Measurements from ENCODE around the gene IGLL5. TPM values are rescaled to one million over a fixed set of nuclear protein-coding genes. Genes with fewer than 3 reads are reported as not detected.

Gene IGLL5
- not detected in 2 replicates for total RNA-seq (2011; cell fraction: chromatin; rRNA removed; ENCODE audit: low replicate concordance)
- total RNA-seq (2011; cell fraction: nucleolus; rRNA removed) = not detected in 2 replicates
- total RNA-seq (2011; cell fraction: nucleoplasm; rRNA removed) = not detected in 2 replicates
- total RNA-seq (2014; rRNA removed) = not detected in 2 replicates
- not detected in 2 replicates for total RNA-seq (2014; rRNA removed; fragmentation: Illumina TruSeq; extraction: Trizol)
- not detected in 2 replicates for total RNA-seq (2015; rRNA removed; fragmentation: Illumina TruSeq; extraction: Trizol)
- not detected in 2 replicates for total RNA-seq (2021)
- polyA plus RNA-seq (2011; rRNA removed) = not detected in 2 replicates
- not detected in 2 replicates for polyA plus RNA-seq (2011; cell fraction: cytosol; rRNA removed)
- not detected in 2 replicates for polyA plus RNA-seq (2011; cell fraction: nucleus; rRNA removed)
- not detected in 2 replicates for polyA plus RNA-seq (2012)
- not detected in 2 replicates for polyA plus RNA-seq (2014; fragmentation: Illumina TruSeq; extraction: Trizol)
- polyA plus RNA-seq (2014; fragmentation: Nextera tagmentation; extraction: Ambion mirVana) = not detected
- not detected in 2 replicates for polyA plus RNA-seq (2014; rRNA removed)
- not detected in 2 replicates for polyA minus RNA-seq (2011; rRNA and poly(A)+ RNA removed)
- not detected in 2 replicates for polyA minus RNA-seq (2011; cell fraction: cytosol; rRNA and poly(A)+ RNA removed)
- not detected in 2 replicates for polyA minus RNA-seq (2011; cell fraction: nucleus; rRNA and poly(A)+ RNA removed)
- Bru-seq, nascent RNA = not detected
- BruChase-seq, experiment 1, labeled RNA remaining after a 2-hour chase = not detected
- percentile 19 among the genes with signal in this experiment for BruChase-seq, experiment 2, labeled RNA remaining after a 6-hour chase
- long read RNA-seq, experiment 1 = 0 reads
- long read RNA-seq, experiment 2 = 0 reads
- long read RNA-seq, experiment 3 = 0 reads

GRCh38 chr22:22887621-22888503 lies at the start of gene IGLL5:
TSS of gene IGLL5 (plus strand) at chr22:22887816. CDS start at chr22:22888054, 238 bp downstream.
- POLR2A ChIA-PET = interaction anchor here (0.5 to 2.0 kb wide), 14 partner anchors 10 to 245 kb away, joined by 3 to 10 read pairs (median 4); no protein-coding TSS in a partner anchor
- TF ChIP-seq PKNOX1 (IDR thresholded peaks at IDR 0.05) = no peak
- no peak for TF ChIP-seq ARID3A (IDR thresholded peaks at IDR 0.05; ENCODE audit: borderline replicate concordance, low read depth, low read length)
- no peak for TF ChIP-seq SMAD2 (IDR thresholded peaks at IDR 0.05; ENCODE audit: low read depth, low read length)
- TF ChIP-seq HDAC1 (IDR thresholded peaks at IDR 0.05) = no peak
- TF ChIP-seq HNRNPK (IDR thresholded peaks at IDR 0.05; ENCODE audit: low read depth, low read length, poor library complexity, severe bottlenecking) = no peak
- TF ChIP-seq USF2 (CRISPR knock-in tag; IDR thresholded peaks at IDR 0.05) = no peak
- no peak for TF ChIP-seq SUPT5H (IDR thresholded peaks at IDR 0.05)
- peak; percentile 3 for TF ChIP-seq ZNF184 (CRISPR knock-in tag; IDR thresholded peaks at IDR 0.05)
- TF ChIP-seq ZEB2 (IDR thresholded peaks at IDR 0.05) = no peak
- TF ChIP-seq ADNP (tag; IDR thresholded peaks at IDR 0.05) = no peak
- no peak for TF ChIP-seq SIX5 (IDR thresholded peaks at IDR 0.05; ENCODE audit: borderline replicate concordance in 1 of 2, insufficient read depth in 1 of 2, low read depth in 1 of 2, low read length in 2 of 2)

More at GRCh38 chr22:22887621-22888503, at the start of gene IGLL5:
- Histone ChIP-seq H3K9ac (ENCODE audit: insufficient read depth in 1 of 2, low read depth in 2 of 2, low read length in 2 of 2) (peak within 1 kb of the TSS in 1 of 2 experiments; percentile 11; a peak in 1 of 4 replicates), H3K4me3 (no peak within 1 kb of the TSS), H3K36me3 (ENCODE audit: control insufficient read depth, insufficient read depth, low read length) (no peaks in the 10 kb centered on the region), H3K27me3 (ENCODE audit: control insufficient read depth in 2 of 2, insufficient read depth in 2 of 2, low read length in 2 of 2) (peaks cover 11 to 24% of the 10 kb centered on the region in 2 experiments; a peak in 4 of 5 replicates), H3K9me1 (ENCODE audit: control insufficient read depth, insufficient read depth, low read length) (no peaks in the 10 kb centered on the region), H4K20me1 (replicated peaks; ENCODE audit: control insufficient read depth, insufficient read depth, low read length) (peaks cover 38% of the 10 kb centered on the region), H3K27ac (ENCODE audit: extremely low read depth, low read depth, low read length) (no peak within 1 kb of the TSS), H2AFZ (ENCODE audit: low read depth, low read length) (no peak within 1 kb of the TSS), H3K4me2 (ENCODE audit: insufficient read depth, low read length) (no peak within 1 kb of the TSS), H3K9me3 (replicated peaks; ENCODE audit: control insufficient read depth, insufficient read depth, low read depth, low read length) (no peaks in the 10 kb centered on the region), H3K4me1 (replicated peaks in 1 of 2; ENCODE audit: control insufficient read depth in 2 of 2, insufficient read depth in 2 of 2, low read length in 2 of 2) (peaks cover 0 to 6% of the 10 kb centered on the region in 2 experiments; a peak in 1 of 5 replicates), H3K79me2 (ENCODE audit: control insufficient read depth, insufficient read depth, low read length) (no peaks in the 10 kb centered on the region)
- CTCF ChIA-PET (ENCODE audit: low intra/inter-chr PET ratio) = interaction anchor here (1.0 to 5.1 kb wide), 3 partner anchors 11 to 94 kb away, joined by 3 to 90 read pairs (median 3); no protein-coding TSS in a partner anchor
- intact Hi-C loops (cut with micrococcal nuclease) = loop anchor here (2.0 to 5.0 kb wide), 2 partner anchors 21 to 466 kb away; no protein-coding TSS in a partner anchor
- no peak for FAIRE-seq
- peak; percentile 2; the same call in 2 of the 3 replicates for ATAC-seq
- 1% methylated on average over 15 of the region's 15 CpGs for WGBS (ENCODE audit: insufficient coverage, low coverage, missing lambda C conversion rate)
- DNase-seq (ENCODE audit: extremely low read depth in 1 of 4, low spot score in 3 of 4) = peak in 2 of 4 experiments; percentile 51 to 55
- in situ Hi-C loops (cut with MboI) = loop anchor here (10.0 kb wide), 1 partner anchor 423 kb away; no protein-coding TSS in a partner anchor
- BruUV-seq (replicated peaks) = no TSS peak

All from K562 (cell line).